H1 (cell line): ENCODE results near the gene MAP4K4. TPM values are rescaled to one million over a fixed set of nuclear protein-coding genes. Genes with fewer than 3 reads are reported as not detected.

ENCODE experiments used
- GTF2F1 ChIP-seq: IDR thresholded peaks from 2 replicates; pipeline ENCODE4 v1.6.1; 2012; ENCODE audit warnings: low read depth, low read length, improper control_type of control experiment, borderline replicate concordance
- KDM1A ChIP-seq: fragments of 200-600, 300-600 bp; sonication (generic); IDR thresholded peaks from 2 replicates; pipeline ENCODE4 v1.7.1; 2016; ENCODE audit warnings: mild to moderate bottlenecking, low read length, borderline replicate concordance
- TAF1 ChIP-seq: IDR thresholded peaks from 2 replicates; pipeline ENCODE4 v1.6.1; 2011; ENCODE audit warnings: mild to moderate bottlenecking, low read depth, low read length
- polyA plus RNA-seq, 7 experiments: library from polyadenylated mRNA; depleted of rRNA in 3 of 7; stranded (reverse) in 5 of 7; unstranded in 2 of 7; fragments of >200 nt in 5 of 7; fragments of 200-250 nt in 2 of 7; gene quantifications; 1 replicate in 5 of 7; 2 replicates in 1 of 7; 4 replicates in 1 of 7; pipeline versions ENCODE4 v1.2.1 to v1.2.3, GENCODE V29; 2011 to 2013; ENCODE audit warnings: missing spikeins in 2 of 7, mixed read lengths in 2 of 7
- total RNA-seq: library from RNA; stranded (reverse); fragmentation: NEBNext Ultra II Directional; extraction: Animal tissue kit (Norgen Biotek cat#: 25700); gene quantifications from 2 replicates; pipeline ENCODE4 v1.2.1, GENCODE V29; 2021

The MAP4K4 gene
- total and polyA plus RNA-seq, 2 of the 8 experiments (the other 6 are each of a cell fraction or from before 2014, with no cell fraction given), result 53.2 to 138 TPM

GRCh38 chr2:101735166-101735533 is 37.6 kb downstream of the MAP4K4 start (continued):
- TF ChIP-seq TAF1 (no peak), GTF2F1 (no peak), KDM1A (no peak)
